ENCODE measurements around the gene ESRRA.

- TF ChIP-seq POLR2A (IDR thresholded peaks at IDR 0.05): no peak
- TF ChIP-seq POLR2AphosphoS5 (IDR thresholded peaks at IDR 0.05): no peak
Observed at GRCh38 chr11:64356498-64357411, 51.4 kb downstream of the ESRRA start.

All from stomach (tissue), 4 donors.